ENCODE measurements around the gene PHYHIPL. TPM values are rescaled to one million over a fixed set of nuclear protein-coding genes. Genes with fewer than 3 reads are reported as not detected.
"Not testable (repeated sequence)": the region's sequence is repeated elsewhere in the genome, so short reads cannot be mapped to it uniquely, and the experiment has no call there.

The PHYHIPL gene
- total RNA-seq, 6 experiments from 2014 or later, result not detected

DNA sequence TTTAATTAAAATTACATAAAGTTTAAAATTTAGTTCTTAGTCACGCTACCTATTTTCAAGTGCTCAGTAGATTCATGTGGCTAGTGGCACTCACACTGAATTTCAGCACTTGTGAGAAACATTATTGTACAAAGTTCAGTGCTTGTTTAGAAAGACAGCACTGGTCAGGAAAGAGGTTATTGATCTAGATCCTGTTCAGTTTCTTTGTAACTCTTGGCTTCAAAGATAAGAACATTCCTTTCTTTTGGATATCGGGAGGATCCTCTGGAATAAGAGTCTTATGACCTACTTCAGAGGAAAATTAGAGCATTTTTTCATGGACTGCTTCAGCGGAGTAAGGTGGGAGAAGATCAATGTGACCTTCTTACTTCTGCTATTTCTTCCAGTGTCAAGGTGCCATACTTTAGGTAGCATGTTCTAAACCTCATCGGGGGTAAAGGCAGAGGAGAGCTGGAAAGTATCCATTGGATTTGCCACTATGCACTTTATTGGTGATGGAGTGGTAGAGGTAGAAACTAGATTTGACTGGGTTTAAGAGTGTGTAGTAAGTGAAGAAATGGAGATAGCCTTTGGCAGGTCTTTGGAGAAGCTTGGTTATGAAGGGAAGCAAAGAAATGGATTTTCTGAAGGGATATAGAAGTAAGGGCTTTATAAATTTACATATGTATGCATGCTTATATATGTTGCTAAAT, 39.9 kb downstream of the PHYHIPL start:
- no peak for DNase-seq
- H3K27ac Mint-ChIP-seq, result no peak overlapping the region
- no peak overlapping the region for H3K4me3 Mint-ChIP-seq
- no peaks in the 10 kb centered on the region; the same call in 1 of the 2 replicates for H3K27me3 Mint-ChIP-seq (ENCODE audit: insufficient read depth)
- no peaks in the 10 kb centered on the region for H3K4me1 Mint-ChIP-seq (ENCODE audit: low read depth)
- H3K9me3 Mint-ChIP-seq, result no peaks in the 10 kb centered on the region
- H3K36me3 Mint-ChIP-seq (ENCODE audit: low read depth), result no peaks in the 10 kb centered on the region
- TF ChIP-seq CTCF (IDR thresholded peaks at IDR 0.05), result no peak

DNA sequence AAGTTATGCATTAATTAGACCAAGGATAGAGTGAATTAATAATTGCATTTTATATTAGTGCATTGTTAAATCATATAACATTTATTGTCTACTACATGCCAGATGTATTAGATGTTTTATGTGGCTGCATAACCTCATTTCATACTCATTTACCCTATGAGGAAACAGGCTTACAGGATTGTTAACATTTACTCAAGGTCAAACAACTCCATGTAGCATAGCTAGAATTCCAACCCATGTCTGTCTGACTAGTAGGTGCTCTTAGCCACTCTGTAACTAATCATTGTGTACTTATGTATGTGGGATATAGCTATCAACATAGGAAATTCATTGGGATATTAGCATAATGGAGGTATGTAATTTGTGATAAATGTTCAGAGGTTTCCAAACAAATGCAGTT, 46.3 kb downstream of the PHYHIPL start:
- no peak for DNase-seq
- H3K36me3 Mint-ChIP-seq (ENCODE audit: low read depth), result no peaks in the 10 kb centered on the region
- H3K4me1 Mint-ChIP-seq (ENCODE audit: low read depth), result no peaks in the 10 kb centered on the region
- no peaks in the 10 kb centered on the region for H3K9me3 Mint-ChIP-seq
- no peak overlapping the region for H3K4me3 Mint-ChIP-seq
- no peak for TF ChIP-seq CTCF (IDR thresholded peaks at IDR 0.05)
- no peaks in the 10 kb centered on the region; the same call in 1 of the 2 replicates for H3K27me3 Mint-ChIP-seq (ENCODE audit: insufficient read depth)
- no peak overlapping the region for H3K27ac Mint-ChIP-seq

DNA sequence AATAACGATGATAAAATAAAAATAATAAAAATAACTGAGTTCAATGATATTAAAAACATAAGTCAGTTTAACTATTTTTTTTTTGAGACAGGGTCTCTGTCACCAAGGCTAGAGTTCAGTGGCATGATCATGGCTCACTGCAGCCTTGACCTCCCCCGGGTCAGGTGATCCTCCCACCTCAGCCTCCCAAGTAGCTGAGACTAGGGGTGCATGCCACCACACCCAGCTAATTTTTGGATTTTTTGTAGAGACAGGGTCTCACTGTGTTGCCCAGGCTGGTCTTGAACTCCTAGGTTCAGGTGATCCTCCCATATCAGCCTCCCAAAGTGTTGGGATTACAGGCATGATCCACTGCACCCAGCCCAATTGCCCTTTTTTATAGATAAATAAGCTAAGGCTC, 47.2 kb downstream of the PHYHIPL start:
- H3K36me3 Mint-ChIP-seq (ENCODE audit: low read depth); DNase-seq; H3K4me3 Mint-ChIP-seq; H3K27me3 Mint-ChIP-seq (ENCODE audit: insufficient read depth); H3K27ac Mint-ChIP-seq; H3K9me3 Mint-ChIP-seq; H3K4me1 Mint-ChIP-seq (ENCODE audit: low read depth): not testable (repeated sequence)

DNA sequence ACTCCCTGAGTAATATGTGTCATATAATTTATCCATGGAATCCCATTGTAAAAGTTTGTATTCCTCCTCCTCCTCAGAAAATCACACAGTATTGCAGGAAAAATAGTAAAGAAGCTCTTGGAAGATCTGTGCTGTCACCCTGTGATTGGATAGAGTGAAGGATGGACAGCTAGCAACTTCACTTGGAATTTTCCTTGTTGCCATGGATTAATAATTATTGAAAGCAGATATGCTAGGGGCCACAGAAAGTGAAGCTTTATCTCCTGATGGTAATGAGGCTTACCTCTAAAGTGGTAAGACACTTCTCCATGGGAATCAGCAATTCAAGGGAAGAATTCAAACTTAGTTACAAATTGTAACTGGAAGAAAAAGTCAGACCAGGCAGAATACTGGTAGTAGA, 48.8 kb downstream of the PHYHIPL start:
- Mint-ChIP-seq H3K27me3 (ENCODE audit: insufficient read depth) (no peaks in the 10 kb centered on the region; the same call in 1 of the 2 replicates), H3K27ac (no peak overlapping the region), H3K4me1 (ENCODE audit: low read depth) (no peaks in the 10 kb centered on the region), H3K9me3 (no peaks in the 10 kb centered on the region), H3K36me3 (ENCODE audit: low read depth) (no peaks in the 10 kb centered on the region), H3K4me3 (no peak overlapping the region)
- TF ChIP-seq CTCF (IDR thresholded peaks at IDR 0.05), result no peak
- DNase-seq, result no peak

DNA sequence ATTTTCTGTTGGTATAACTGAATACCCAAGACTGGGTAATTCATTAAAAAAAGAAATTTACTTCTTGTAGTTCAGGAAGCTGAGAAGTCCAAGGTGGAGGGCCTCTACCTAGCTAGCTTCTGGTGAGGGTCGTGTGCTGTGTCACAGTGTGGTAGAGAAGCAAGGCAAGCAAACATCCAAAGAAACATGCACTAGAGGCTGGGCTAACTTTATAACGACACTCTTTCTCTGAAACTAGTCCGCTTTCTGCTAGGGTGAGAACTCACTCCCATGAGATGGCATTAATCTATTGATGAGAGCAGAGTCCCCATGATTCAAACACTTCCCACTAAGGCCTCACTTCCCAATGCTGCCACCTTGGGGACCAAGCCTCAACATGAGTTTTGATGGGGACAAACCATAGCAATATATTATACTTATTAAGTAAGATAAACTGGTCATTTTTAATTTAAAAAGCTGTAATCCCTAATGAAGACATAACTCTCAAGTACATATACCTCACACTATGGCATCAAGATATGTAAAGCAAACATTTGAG, 50.8 kb downstream of the PHYHIPL start:
- no peak overlapping the region for H3K4me3 Mint-ChIP-seq
- TF ChIP-seq CTCF (IDR thresholded peaks at IDR 0.05), result no peak; the same call in 1 of the 2 replicates
- H3K4me1 Mint-ChIP-seq (ENCODE audit: low read depth), result no peaks in the 10 kb centered on the region
- DNase-seq, result no peak
- no peak overlapping the region for H3K27ac Mint-ChIP-seq
- no peaks in the 10 kb centered on the region; the same call in 1 of the 2 replicates for H3K27me3 Mint-ChIP-seq (ENCODE audit: insufficient read depth)
- H3K36me3 Mint-ChIP-seq (ENCODE audit: low read depth), result no peaks in the 10 kb centered on the region
- H3K9me3 Mint-ChIP-seq, result no peaks in the 10 kb centered on the region

- Mint-ChIP-seq H3K27ac (no peak overlapping the region), H3K9me3 (no peaks in the 10 kb centered on the region), H3K36me3 (ENCODE audit: low read depth) (no peaks in the 10 kb centered on the region), H3K27me3 (ENCODE audit: insufficient read depth) (no peaks in the 10 kb centered on the region; the same call in 1 of the 2 replicates), H3K4me1 (ENCODE audit: low read depth) (peaks cover 5% of the 10 kb centered on the region; the same call in 1 of the 2 replicates), H3K4me3 (no peak overlapping the region)
- TF ChIP-seq CTCF (IDR thresholded peaks at IDR 0.05), result no peak
- DNase-seq, result no peak
Measured at GRCh38 chr10:59229441-59229840, 53.0 kb downstream of the PHYHIPL start.
